KOPT-K1 (cell line): Measurements from ENCODE around the gene TRERF1.
"Not testable (repeated sequence)": the region's sequence is repeated elsewhere in the genome, so short reads cannot be mapped to it uniquely, and the experiment has no call there.

Experiments used
- H3K27ac ChIP-seq: fragments of 200-600 bp; sonication (generic); 2 replicates; pipeline ENCODE4 v1.5.1; 2016; ENCODE audit warnings: antibody characterized with exemption, mild to moderate bottlenecking, low read depth, low read length; ENCODE audit not compliant: poor library complexity, severe bottlenecking
- H3K36me3 ChIP-seq: fragments of 200-600 bp; sonication (generic); 2 replicates; pipeline ENCODE4 v1.5.1; 2017; ENCODE audit warnings: antibody characterized with exemption, mild to moderate bottlenecking, low read length, moderate library complexity; ENCODE audit not compliant: insufficient read depth
- H3K9me3 ChIP-seq: fragments of 200-600 bp; sonication (generic); 2 replicates; pipeline ENCODE4 v1.5.1; 2017; ENCODE audit warnings: antibody characterized with exemption, low read length, mild to moderate bottlenecking; ENCODE audit not compliant: insufficient read depth, poor library complexity, severe bottlenecking

The TRERF1 gene

GRCh38 chr6:42336431-42336830 is 115.3 kb downstream of the TRERF1 start:
- Histone ChIP-seq H3K9me3 (no peaks in the 10 kb centered on the region), H3K36me3 (no peaks in the 10 kb centered on the region), H3K27ac (no peak overlapping the region)

GRCh38 chr6:42335896-42336295 is 115.8 kb downstream of the TRERF1 start:
- Histone ChIP-seq H3K36me3 (no peaks in the 10 kb centered on the region), H3K9me3 (no peaks in the 10 kb centered on the region), H3K27ac (no peak overlapping the region)

- no peaks in the 10 kb centered on the region for H3K36me3 ChIP-seq
- no peaks in the 10 kb centered on the region for H3K9me3 ChIP-seq
- no peak overlapping the region for H3K27ac ChIP-seq
Observed at GRCh38 chr6:42334870-42335269, 116.9 kb downstream of the TRERF1 start.

GRCh38 chr6:42333612-42334011 is 118.1 kb downstream of the TRERF1 start:
- H3K36me3 ChIP-seq = no peaks in the 10 kb centered on the region
- no peak overlapping the region for H3K27ac ChIP-seq
- no peaks in the 10 kb centered on the region for H3K9me3 ChIP-seq

GRCh38 chr6:42332916-42333315 is 118.8 kb downstream of the TRERF1 start:
- Histone ChIP-seq H3K9me3 (no peaks in the 10 kb centered on the region), H3K27ac (no peak overlapping the region), H3K36me3 (no peaks in the 10 kb centered on the region)

- no peaks in the 10 kb centered on the region for H3K36me3 ChIP-seq
Observed at GRCh38 chr6:42331019-42331418, 120.7 kb downstream of the TRERF1 start.

GRCh38 chr6:42326248-42326647 is 125.5 kb downstream of the TRERF1 start:
- Histone ChIP-seq H3K27ac (no peak overlapping the region), H3K9me3 (no peaks in the 10 kb centered on the region), H3K36me3 (no peaks in the 10 kb centered on the region)

More at GRCh38 chr6:42331019-42331418, 120.7 kb downstream of the TRERF1 start:
- Histone ChIP-seq H3K9me3 (no peaks in the 10 kb centered on the region), H3K27ac (no peak overlapping the region)

GRCh38 chr6:42324656-42325324 is 126.9 kb downstream of the TRERF1 start:
- not testable (repeated sequence) for H3K36me3 ChIP-seq, H3K27ac ChIP-seq, H3K9me3 ChIP-seq

GRCh38 chr6:42322676-42323075 is 129.1 kb downstream of the TRERF1 start:
- no peak overlapping the region for H3K27ac ChIP-seq
- H3K36me3 ChIP-seq = no peaks in the 10 kb centered on the region
- no peaks in the 10 kb centered on the region for H3K9me3 ChIP-seq

GRCh38 chr6:42321976-42322375 is 129.8 kb downstream of the TRERF1 start:
- Histone ChIP-seq H3K27ac (no peak overlapping the region), H3K9me3 (no peaks in the 10 kb centered on the region), H3K36me3 (no peaks in the 10 kb centered on the region)

- Histone ChIP-seq H3K27ac (no peak overlapping the region), H3K36me3 (no peaks in the 10 kb centered on the region)
Observed at GRCh38 chr6:42320762-42321161, 131.0 kb downstream of the TRERF1 start.

GRCh38 chr6:42318480-42318879 is 133.2 kb downstream of the TRERF1 start:
- Histone ChIP-seq H3K27ac (no peak overlapping the region), H3K9me3 (no peaks in the 10 kb centered on the region), H3K36me3 (no peaks in the 10 kb centered on the region)

More at GRCh38 chr6:42320762-42321161, 131.0 kb downstream of the TRERF1 start:
- no peaks in the 10 kb centered on the region for H3K9me3 ChIP-seq

GRCh38 chr6:42316981-42317380 is 134.7 kb downstream of the TRERF1 start:
- Histone ChIP-seq H3K27ac (no peak overlapping the region), H3K36me3 (no peaks in the 10 kb centered on the region), H3K9me3 (no peaks in the 10 kb centered on the region)

GRCh38 chr6:42315991-42316970 is 135.4 kb downstream of the TRERF1 start:
- Histone ChIP-seq H3K27ac (no peak overlapping the region), H3K36me3 (no peaks in the 10 kb centered on the region), H3K9me3 (no peaks in the 10 kb centered on the region)

GRCh38 chr6:42315259-42315990 is 136.3 kb downstream of the TRERF1 start:
- H3K27ac ChIP-seq = no peak overlapping the region
- H3K36me3 ChIP-seq = no peaks in the 10 kb centered on the region
- H3K9me3 ChIP-seq = no peaks in the 10 kb centered on the region
